Measurements from ENCODE around the gene RHOD.

DNA sequence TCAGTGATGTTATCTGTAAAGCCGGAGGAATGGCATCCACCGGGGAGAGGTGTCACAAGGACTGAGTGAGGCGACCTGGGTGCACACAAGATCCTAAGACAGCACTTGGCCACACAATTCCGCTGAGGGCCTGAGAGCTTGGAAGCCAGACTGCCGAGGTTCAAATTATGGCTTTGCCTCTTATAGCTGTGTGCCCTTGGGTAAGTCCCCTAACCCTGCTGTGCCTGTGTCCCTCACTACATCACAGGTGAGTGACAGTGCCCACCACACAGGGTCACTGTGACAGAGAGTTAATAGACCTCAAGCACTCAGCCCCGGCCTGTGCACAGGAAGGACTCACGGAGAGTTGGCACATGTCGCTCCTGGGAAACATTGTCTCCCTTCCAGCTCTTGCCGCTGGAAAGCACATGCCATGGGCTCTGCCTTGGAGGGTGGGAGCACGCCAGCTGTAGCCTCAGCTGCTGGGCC lies 592 bp downstream of the RHOD start:
- TF ChIP-seq REST (IDR thresholded peaks at IDR 0.05; ENCODE audit: borderline replicate concordance) (no peak), POLR2AphosphoS5 (IDR thresholded peaks at IDR 0.05) (no peak), TAF1 (IDR thresholded peaks at IDR 0.05; ENCODE audit: low read depth) (no peak)
- TF ChIP-seq, protein P1, sequence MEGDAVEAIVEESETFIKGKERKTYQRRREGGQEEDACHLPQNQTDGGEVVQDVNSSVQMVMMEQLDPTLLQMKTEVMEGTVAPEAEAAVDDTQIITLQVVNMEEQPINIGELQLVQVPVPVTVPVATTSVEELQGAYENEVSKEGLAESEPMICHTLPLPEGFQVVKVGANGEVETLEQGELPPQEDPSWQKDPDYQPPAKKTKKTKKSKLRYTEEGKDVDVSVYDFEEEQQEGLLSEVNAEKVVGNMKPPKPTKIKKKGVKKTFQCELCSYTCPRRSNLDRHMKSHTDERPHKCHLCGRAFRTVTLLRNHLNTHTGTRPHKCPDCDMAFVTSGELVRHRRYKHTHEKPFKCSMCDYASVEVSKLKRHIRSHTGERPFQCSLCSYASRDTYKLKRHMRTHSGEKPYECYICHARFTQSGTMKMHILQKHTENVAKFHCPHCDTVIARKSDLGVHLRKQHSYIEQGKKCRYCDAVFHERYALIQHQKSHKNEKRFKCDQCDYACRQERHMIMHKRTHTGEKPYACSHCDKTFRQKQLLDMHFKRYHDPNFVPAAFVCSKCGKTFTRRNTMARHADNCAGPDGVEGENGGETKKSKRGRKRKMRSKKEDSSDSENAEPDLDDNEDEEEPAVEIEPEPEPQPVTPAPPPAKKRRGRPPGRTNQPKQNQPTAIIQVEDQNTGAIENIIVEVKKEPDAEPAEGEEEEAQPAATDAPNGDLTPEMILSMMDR (IDR thresholded peaks at IDR 0.05; ENCODE audit: poor library complexity, severe bottlenecking), result no peak
